H1 (cell line): Measurements from ENCODE around the gene GAS2L1. TPM values are rescaled to one million over a fixed set of nuclear protein-coding genes. Genes with fewer than 3 reads are reported as not detected.

Experiments used
- TAF7 ChIP-seq: optimal IDR thresholded peaks from 2 replicates; pipeline ENCODE3; 2011; ENCODE audit warnings: low read depth, mild to moderate bottlenecking, inconsistent platforms, low read length, moderate library complexity, borderline replicate concordance
- polyA plus RNA-seq, 7 experiments: library from polyadenylated mRNA; depleted of rRNA in 3 of 7; stranded (reverse) in 5 of 7; unstranded in 2 of 7; fragments of >200 nt in 5 of 7; fragments of 200-250 nt in 2 of 7; gene quantifications; 1 replicate in 5 of 7; 2 replicates in 1 of 7; 4 replicates in 1 of 7; pipeline versions ENCODE4 v1.2.1 to v1.2.3, GENCODE V29; 2011 to 2013; ENCODE audit warnings: missing spikeins in 2 of 7, mixed read lengths in 2 of 7
- total RNA-seq: library from RNA; stranded (reverse); fragmentation: NEBNext Ultra II Directional; extraction: Animal tissue kit (Norgen Biotek cat#: 25700); gene quantifications from 2 replicates; pipeline ENCODE4 v1.2.1, GENCODE V29; 2021

The GAS2L1 gene
- total and polyA plus RNA-seq, 2 of the 8 experiments (the other 6 are each of a cell fraction or from before 2014, with no cell fraction given), result 3.6 to 10.1 TPM

- no peak for TF ChIP-seq TAF7
Measured at GRCh38 chr22:29342177-29342576, 35.7 kb downstream of the GAS2L1 start (continued).
